Measurements from ENCODE around the gene RAB44.

GRCh38 chr6:36712816-36713215, 15.2 kb downstream of the RAB44 start:
- TF ChIP-seq FOXJ3 (CRISPR knock-in tag; IDR thresholded peaks at IDR 0.05): no peak
- TF ChIP-seq CTCF (IDR thresholded peaks at IDR 0.05): no peak
- TF ChIP-seq FOSL2 (IDR thresholded peaks at IDR 0.05; ENCODE audit: borderline replicate concordance, low read depth): no peak
- TF ChIP-seq MXI1 (IDR thresholded peaks at IDR 0.05; ENCODE audit: low read depth, low read length): no peak
- TF ChIP-seq FOXM1 (IDR thresholded peaks at IDR 0.05; ENCODE audit: low read depth): no peak
- no peak for TF ChIP-seq YY1 (IDR thresholded peaks at IDR 0.05; ENCODE audit: low read depth)
- TF ChIP-seq, protein P1, sequence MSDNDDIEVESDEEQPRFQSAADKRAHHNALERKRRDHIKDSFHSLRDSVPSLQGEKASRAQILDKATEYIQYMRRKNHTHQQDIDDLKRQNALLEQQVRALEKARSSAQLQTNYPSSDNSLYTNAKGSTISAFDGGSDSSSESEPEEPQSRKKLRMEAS (IDR thresholded peaks at IDR 0.05; ENCODE audit: low read depth): no peak

Data from SK-N-SH (cell line).